SK-N-SH treated with all-trans-retinoic acid at 6 μM for 48 hours (cell line): ENCODE results near the gene P2RY14.

Source experiments
- ATAC-seq: fragments of 200-7000 bp; cut with Tn5 transposase; 3 replicates; pipeline ENCODE4 v1.9.1; 2020; ENCODE audit warnings: mild to moderate bottlenecking, moderate library complexity
- ARNTL ChIP-seq: fragments of 450-650 bp; formaldehyde crosslinking; IDR thresholded peaks from 2 replicates; pipeline ENCODE4 v1.5.0; 2020; ENCODE audit warnings: low read depth, mild to moderate bottlenecking, moderate library complexity, borderline replicate concordance
- BACH2 ChIP-seq: fragments of 250-450 bp; sonication (Bioruptor Pico); IDR thresholded peaks from 2 replicates; pipeline ENCODE4 v1.9.0; 2021; ENCODE audit warnings: mild to moderate bottlenecking, borderline replicate concordance
- CSDC2 ChIP-seq: fragments of 250-450 bp; sonication (Bioruptor Pico); IDR thresholded peaks from 2 replicates; pipeline ENCODE4 v1.5.0; 2020; ENCODE audit warnings: mild to moderate bottlenecking, moderate library complexity
- ESRRG ChIP-seq: fragments of 250-450 bp; sonication (Bioruptor Pico); IDR thresholded peaks from 2 replicates; pipeline ENCODE4 v1.6.1; 2021; ENCODE audit warnings: mild to moderate bottlenecking
- GLIS3 ChIP-seq: fragments of 250-450 bp; sonication (Bioruptor Pico); IDR thresholded peaks from 2 replicates; pipeline ENCODE4 v1.5.0; 2020; ENCODE audit warnings: mild to moderate bottlenecking, moderate library complexity
- ISL1 ChIP-seq: fragments of 250-450 bp; sonication (Bioruptor Pico); IDR thresholded peaks from 2 replicates; pipeline ENCODE4 v2.1.2; 2022; ENCODE audit warnings: mild to moderate bottlenecking, moderate library complexity
- OSR1 ChIP-seq: fragments of 250-450 bp; sonication (Bioruptor Pico); IDR thresholded peaks from 2 replicates; pipeline ENCODE4 v1.8.0; 2022; ENCODE audit warnings: moderate library complexity, mild to moderate bottlenecking, inconsistent platforms
- PPARA ChIP-seq: fragments of 250-450 bp; sonication (Bioruptor Pico); IDR thresholded peaks from 2 replicates; pipeline ENCODE4 v1.5.0; 2020; ENCODE audit warnings: mild to moderate bottlenecking, borderline replicate concordance
- RARB ChIP-seq: fragments of 250-450 bp; sonication (Bioruptor Pico); IDR thresholded peaks from 2 replicates; pipeline ENCODE4 v1.8.0; 2021; ENCODE audit warnings: mild to moderate bottlenecking, moderate library complexity
- TCF4 ChIP-seq: fragments of 250-450 bp; sonication (Bioruptor Pico); IDR thresholded peaks from 2 replicates; pipeline ENCODE4 v1.8.0; 2021; ENCODE audit warnings: mild to moderate bottlenecking, moderate library complexity, borderline replicate concordance
- TOX ChIP-seq: fragments of 250-450 bp; sonication (Bioruptor Pico); IDR thresholded peaks from 2 replicates; pipeline ENCODE4 v1.8.0; 2021; ENCODE audit warnings: mild to moderate bottlenecking, moderate library complexity, borderline replicate concordance
- ZC3H10 ChIP-seq: fragments of 250-450 bp; sonication (Bioruptor Pico); IDR thresholded peaks from 2 replicates; pipeline ENCODE4 v1.5.1; 2021; ENCODE audit warnings: mild to moderate bottlenecking, moderate library complexity
- ZFP3 ChIP-seq: fragments of 250-450 bp; sonication (Bioruptor Pico); IDR thresholded peaks from 2 replicates; pipeline ENCODE4 v1.5.0; 2020; ENCODE audit warnings: mild to moderate bottlenecking, moderate library complexity
- ZFP30 ChIP-seq: fragments of 450-650 bp; formaldehyde crosslinking; IDR thresholded peaks from 2 replicates; pipeline ENCODE4 v1.5.0; 2022; ENCODE audit warnings: mild to moderate bottlenecking, moderate library complexity
- ZNF565 ChIP-seq: fragments of 450-650 bp; formaldehyde crosslinking; conservative IDR thresholded peaks from 2 replicates; pipeline ENCODE4 v1.5.0; 2020; ENCODE audit warnings: low read depth, mild to moderate bottlenecking, moderate library complexity
- ZNF70 ChIP-seq: fragments of 450-650 bp; formaldehyde crosslinking; IDR thresholded peaks from 2 replicates; pipeline ENCODE4 v1.5.0; 2020; ENCODE audit warnings: mild to moderate bottlenecking, moderate library complexity
- ZNF8 ChIP-seq: fragments of 450-650 bp; formaldehyde crosslinking; IDR thresholded peaks from 2 replicates; pipeline ENCODE4 v1.5.0; 2020; ENCODE audit warnings: mild to moderate bottlenecking, moderate library complexity
- TF ChIP-seq, protein P1 (sequence below): fragments of 250-450 bp; sonication (Bioruptor Pico); IDR thresholded peaks from 2 replicates; pipeline ENCODE4 v1.5.0; 2020; ENCODE audit warnings: mild to moderate bottlenecking, moderate library complexity
- TF ChIP-seq, protein P2 (sequence below): fragments of 250-450 bp; sonication (Bioruptor Pico); IDR thresholded peaks from 2 replicates; pipeline ENCODE4 v1.8.0; 2020; ENCODE audit warnings: mild to moderate bottlenecking, moderate library complexity, borderline replicate concordance
- TF ChIP-seq, protein P3 (sequence below): fragments of 250-450 bp; sonication (Bioruptor Pico); IDR thresholded peaks from 2 replicates; pipeline ENCODE4 v1.5.1; 2021; ENCODE audit warnings: mild to moderate bottlenecking, moderate library complexity
- TF ChIP-seq, protein P4 (sequence below): fragments of 250-450 bp; sonication (Bioruptor Pico); IDR thresholded peaks from 2 replicates; pipeline ENCODE4 v1.5.1; 2020; ENCODE audit warnings: low read depth, mild to moderate bottlenecking, moderate library complexity

The P2RY14 gene

DNA sequence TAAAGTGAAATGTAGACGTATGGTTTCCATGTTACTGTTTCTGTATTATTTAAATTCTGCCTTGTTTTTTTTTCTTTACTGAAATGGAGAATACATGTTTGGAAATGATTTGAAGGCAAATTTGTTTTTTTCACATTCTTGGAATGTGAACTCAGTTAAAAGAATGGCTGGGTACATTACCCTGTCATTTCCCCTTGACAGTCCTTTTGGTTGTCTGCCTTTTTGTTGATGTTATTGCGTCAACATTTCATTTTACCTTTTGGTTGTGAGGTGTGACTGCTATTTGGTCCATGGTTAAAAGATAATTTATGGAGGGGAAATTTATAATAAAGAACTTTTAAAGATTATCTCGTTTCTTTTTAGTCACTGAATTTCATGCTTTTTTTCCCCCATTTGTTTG, 72.1 kb downstream of the P2RY14 start (continued):
- TF ChIP-seq, protein P1, sequence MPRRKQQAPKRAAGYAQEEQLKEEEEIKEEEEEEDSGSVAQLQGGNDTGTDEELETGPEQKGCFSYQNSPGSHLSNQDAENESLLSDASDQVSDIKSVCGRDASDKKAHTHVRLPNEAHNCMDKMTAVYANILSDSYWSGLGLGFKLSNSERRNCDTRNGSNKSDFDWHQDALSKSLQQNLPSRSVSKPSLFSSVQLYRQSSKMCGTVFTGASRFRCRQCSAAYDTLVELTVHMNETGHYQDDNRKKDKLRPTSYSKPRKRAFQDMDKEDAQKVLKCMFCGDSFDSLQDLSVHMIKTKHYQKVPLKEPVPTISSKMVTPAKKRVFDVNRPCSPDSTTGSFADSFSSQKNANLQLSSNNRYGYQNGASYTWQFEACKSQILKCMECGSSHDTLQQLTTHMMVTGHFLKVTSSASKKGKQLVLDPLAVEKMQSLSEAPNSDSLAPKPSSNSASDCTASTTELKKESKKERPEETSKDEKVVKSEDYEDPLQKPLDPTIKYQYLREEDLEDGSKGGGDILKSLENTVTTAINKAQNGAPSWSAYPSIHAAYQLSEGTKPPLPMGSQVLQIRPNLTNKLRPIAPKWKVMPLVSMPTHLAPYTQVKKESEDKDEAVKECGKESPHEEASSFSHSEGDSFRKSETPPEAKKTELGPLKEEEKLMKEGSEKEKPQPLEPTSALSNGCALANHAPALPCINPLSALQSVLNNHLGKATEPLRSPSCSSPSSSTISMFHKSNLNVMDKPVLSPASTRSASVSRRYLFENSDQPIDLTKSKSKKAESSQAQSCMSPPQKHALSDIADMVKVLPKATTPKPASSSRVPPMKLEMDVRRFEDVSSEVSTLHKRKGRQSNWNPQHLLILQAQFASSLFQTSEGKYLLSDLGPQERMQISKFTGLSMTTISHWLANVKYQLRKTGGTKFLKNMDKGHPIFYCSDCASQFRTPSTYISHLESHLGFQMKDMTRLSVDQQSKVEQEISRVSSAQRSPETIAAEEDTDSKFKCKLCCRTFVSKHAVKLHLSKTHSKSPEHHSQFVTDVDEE (CRISPR knock-in tag), result no peak
- TF ChIP-seq, protein P2, sequence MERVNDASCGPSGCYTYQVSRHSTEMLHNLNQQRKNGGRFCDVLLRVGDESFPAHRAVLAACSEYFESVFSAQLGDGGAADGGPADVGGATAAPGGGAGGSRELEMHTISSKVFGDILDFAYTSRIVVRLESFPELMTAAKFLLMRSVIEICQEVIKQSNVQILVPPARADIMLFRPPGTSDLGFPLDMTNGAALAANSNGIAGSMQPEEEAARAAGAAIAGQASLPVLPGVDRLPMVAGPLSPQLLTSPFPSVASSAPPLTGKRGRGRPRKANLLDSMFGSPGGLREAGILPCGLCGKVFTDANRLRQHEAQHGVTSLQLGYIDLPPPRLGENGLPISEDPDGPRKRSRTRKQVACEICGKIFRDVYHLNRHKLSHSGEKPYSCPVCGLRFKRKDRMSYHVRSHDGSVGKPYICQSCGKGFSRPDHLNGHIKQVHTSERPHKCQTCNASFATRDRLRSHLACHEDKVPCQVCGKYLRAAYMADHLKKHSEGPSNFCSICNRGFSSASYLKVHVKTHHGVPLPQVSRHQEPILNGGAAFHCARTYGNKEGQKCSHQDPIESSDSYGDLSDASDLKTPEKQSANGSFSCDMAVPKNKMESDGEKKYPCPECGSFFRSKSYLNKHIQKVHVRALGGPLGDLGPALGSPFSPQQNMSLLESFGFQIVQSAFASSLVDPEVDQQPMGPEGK (CRISPR knock-in tag), result no peak
- TF ChIP-seq, protein P3, sequence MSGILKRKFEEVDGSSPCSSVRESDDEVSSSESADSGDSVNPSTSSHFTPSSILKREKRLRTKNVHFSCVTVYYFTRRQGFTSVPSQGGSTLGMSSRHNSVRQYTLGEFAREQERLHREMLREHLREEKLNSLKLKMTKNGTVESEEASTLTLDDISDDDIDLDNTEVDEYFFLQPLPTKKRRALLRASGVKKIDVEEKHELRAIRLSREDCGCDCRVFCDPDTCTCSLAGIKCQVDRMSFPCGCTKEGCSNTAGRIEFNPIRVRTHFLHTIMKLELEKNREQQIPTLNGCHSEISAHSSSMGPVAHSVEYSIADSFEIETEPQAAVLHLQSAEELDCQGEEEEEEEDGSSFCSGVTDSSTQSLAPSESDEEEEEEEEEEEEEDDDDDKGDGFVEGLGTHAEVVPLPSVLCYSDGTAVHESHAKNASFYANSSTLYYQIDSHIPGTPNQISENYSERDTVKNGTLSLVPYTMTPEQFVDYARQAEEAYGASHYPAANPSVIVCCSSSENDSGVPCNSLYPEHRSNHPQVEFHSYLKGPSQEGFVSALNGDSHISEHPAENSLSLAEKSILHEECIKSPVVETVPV (CRISPR knock-in tag), result no peak
- TF ChIP-seq ZNF565 (CRISPR knock-in tag) (no peak), ESRRG (no peak), TOX (no peak)

DNA sequence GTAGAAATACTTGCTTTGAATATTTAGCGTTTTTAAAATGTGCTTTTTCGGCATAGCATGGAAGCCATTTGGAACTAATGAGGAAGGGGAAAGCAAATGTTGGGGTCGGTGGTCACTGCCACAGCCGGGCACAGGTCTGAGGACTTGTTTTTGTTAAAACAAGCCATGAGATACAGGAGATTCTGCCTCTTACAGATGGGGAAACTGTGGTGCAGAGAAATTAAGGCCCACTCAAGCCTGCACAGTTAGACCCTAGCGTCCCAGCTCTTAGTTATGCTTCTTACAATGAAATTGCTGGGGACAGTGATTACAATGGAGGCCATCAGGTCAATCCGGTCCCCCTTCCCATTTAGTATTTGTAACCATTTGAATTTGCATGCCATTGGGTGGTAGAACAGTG, 72.9 kb downstream of the P2RY14 start:
- ATAC-seq, result no peak
- TF ChIP-seq ZFP3 (CRISPR knock-in tag) (no peak), TCF4 (CRISPR knock-in tag) (no peak), ZC3H10 (CRISPR knock-in tag) (no peak), ZFP30 (no peak), ZNF8 (CRISPR knock-in tag) (no peak), ESRRG (no peak), ARNTL (CRISPR knock-in tag) (no peak), GLIS3 (CRISPR knock-in tag) (no peak), PPARA (CRISPR knock-in tag) (no peak), TOX (no peak), OSR1 (CRISPR knock-in tag) (no peak), CSDC2 (no peak), ISL1 (CRISPR knock-in tag) (no peak), BACH2 (no peak), RARB (no peak), ZNF565 (CRISPR knock-in tag) (no peak), ZNF70 (CRISPR knock-in tag) (no peak)
- TF ChIP-seq, protein P2 (CRISPR knock-in tag), result no peak
- TF ChIP-seq, protein P3 (CRISPR knock-in tag), result no peak

DNA sequence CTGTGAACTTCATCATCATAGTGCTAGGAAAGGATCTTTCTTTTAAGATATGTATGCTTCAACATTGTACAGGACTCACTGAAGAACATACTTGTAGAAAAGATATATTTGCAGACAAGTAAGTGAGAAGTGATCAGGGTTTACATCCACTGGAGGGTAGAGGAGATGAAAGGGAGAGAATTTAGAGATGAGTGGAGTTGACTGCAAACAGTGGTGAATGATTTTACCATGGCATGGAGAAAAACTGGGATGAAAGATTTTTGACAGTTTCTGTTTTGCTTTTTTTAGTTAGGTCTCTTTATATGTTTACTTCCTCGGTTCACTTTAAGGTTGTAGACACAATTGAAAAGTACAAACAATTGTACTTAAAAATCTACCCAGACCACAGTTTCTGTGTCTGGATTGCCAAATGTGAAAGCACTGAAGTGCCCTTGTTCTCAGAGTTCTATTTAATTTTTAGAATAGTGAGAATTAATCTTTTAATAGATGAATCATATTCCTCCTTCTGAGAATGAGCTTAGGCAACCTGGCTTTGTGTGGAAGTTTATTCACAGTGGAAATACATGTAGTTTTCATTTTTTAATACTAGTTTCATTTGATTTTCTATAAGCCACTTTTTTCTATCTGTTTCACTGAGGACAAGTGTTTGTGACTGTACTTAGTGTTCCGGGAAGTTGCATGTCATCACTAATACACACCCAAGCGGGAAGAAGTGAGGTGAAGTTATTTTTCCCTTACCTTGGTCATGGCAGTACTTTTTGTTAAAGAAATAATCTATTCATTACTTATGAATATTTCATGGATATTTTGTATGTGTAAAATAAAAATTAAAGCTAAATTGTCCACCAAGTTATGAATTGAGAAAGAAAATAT, 73.6 kb downstream of the P2RY14 start:
- no peak for ATAC-seq
- TF ChIP-seq ISL1 (CRISPR knock-in tag) (no peak), TOX (no peak), ZNF8 (CRISPR knock-in tag) (no peak), BACH2 (no peak)
- TF ChIP-seq, protein P2 (CRISPR knock-in tag), result no peak
- TF ChIP-seq, protein P1 (CRISPR knock-in tag), result no peak
- TF ChIP-seq, protein P4, sequence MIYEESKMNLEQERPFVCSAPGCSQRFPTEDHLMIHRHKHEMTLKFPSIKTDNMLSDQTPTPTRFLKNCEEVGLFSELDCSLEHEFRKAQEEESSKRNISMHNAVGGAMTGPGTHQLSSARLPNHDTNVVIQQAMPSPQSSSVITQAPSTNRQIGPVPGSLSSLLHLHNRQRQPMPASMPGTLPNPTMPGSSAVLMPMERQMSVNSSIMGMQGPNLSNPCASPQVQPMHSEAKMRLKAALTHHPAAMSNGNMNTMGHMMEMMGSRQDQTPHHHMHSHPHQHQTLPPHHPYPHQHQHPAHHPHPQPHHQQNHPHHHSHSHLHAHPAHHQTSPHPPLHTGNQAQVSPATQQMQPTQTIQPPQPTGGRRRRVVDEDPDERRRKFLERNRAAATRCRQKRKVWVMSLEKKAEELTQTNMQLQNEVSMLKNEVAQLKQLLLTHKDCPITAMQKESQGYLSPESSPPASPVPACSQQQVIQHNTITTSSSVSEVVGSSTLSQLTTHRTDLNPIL (CRISPR knock-in tag), result no peak
